NK-92 (cell line): Measurements from ENCODE around the gene HELZ2.
A peak's percentile ranks its signal among the peaks of the same experiment; 100 is the strongest.

Source experiments
- DNase-seq: peaks from one replicate; lab custom pipeline; 2025; ENCODE audit not compliant: unreplicated experiment; lab: John Stamatoyannopoulos, UW

Gene HELZ2

GRCh38 chr20:63553251-63553932 is 20.6 kb downstream of the HELZ2 start:
- peak; percentile 63 for DNase-seq

GRCh38 chr20:63552481-63553249 is 21.4 kb downstream of the HELZ2 start:
- DNase-seq, result no peak

GRCh38 chr20:63551068-63551467 is 23.0 kb downstream of the HELZ2 start:
- DNase-seq, result no peak

DNA sequence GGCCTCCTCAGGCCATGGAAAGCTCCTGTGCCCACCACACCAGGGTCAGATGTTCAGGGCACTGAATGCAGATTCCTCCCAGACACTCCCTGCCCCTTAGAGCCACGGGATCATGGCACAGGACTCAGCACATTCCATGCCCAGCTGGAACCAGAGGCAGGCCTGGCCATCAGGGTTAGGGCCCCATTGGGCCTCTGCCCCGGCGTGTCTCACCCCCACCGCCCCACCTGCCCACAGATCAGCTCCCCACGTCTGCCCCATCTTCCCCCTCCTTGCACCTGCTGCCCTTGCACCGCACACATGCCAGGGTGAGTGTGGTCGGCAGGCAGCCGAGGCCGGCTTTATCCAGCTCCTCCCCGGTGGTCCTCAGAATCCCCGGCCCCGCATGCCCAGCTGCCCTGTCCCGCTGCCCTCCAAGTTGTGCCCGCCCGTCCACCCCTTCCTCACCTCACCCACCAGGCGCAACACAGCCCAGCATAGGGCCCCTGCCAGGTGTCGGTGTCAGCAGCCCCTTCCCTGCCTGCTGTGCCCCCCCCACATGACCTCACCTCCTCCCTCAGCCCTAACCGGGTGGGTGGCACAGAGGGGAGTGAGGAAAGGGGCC is 24.3 kb downstream of the HELZ2 start:
- DNase-seq, result no peak

DNA sequence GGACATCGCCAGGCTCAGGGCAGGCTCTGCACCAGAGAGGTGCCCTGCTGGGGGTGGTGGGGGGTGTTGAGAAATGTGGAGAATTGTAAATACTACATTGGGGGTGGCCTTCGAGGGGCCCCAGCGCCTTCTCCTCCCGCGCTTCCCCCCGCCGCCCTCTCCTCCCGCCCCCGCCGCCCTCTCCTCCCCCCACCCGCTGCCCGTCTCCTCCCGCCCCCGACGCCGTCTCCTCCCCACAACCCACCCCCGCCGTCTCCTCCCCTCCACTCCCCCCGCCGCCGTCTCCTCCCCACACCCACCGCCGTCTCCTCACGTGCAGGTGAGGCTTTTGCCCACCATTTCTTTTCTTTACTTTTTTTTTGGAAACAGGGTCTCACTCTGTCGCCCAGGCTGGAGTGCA is 25.0 kb downstream of the HELZ2 start:
- DNase-seq, result no peak

- DNase-seq, result no peak
These were observed 25.5 kb downstream of the HELZ2 start for GRCh38 chr20:63548542-63548941.

- no peak for DNase-seq
These were observed 26.1 kb downstream of the HELZ2 start, which contains the start of gene SRMS for GRCh38 chr20:63547725-63548480. SRMS (minus strand) TSS chr20:63547749; CDS start chr20:63547463, 286 bp downstream.

- DNase-seq, result no peak
These were observed 26.9 kb downstream of the HELZ2 start for GRCh38 chr20:63546956-63547724.

GRCh38 chr20:63546256-63546955 is 27.6 kb downstream of the HELZ2 start:
- DNase-seq, result no peak

GRCh38 chr20:63545814-63546213 is 28.2 kb downstream of the HELZ2 start:
- no peak for DNase-seq

- DNase-seq, result no peak
These were observed 29.0 kb downstream of the HELZ2 start for GRCh38 chr20:63544958-63545516.

DNA sequence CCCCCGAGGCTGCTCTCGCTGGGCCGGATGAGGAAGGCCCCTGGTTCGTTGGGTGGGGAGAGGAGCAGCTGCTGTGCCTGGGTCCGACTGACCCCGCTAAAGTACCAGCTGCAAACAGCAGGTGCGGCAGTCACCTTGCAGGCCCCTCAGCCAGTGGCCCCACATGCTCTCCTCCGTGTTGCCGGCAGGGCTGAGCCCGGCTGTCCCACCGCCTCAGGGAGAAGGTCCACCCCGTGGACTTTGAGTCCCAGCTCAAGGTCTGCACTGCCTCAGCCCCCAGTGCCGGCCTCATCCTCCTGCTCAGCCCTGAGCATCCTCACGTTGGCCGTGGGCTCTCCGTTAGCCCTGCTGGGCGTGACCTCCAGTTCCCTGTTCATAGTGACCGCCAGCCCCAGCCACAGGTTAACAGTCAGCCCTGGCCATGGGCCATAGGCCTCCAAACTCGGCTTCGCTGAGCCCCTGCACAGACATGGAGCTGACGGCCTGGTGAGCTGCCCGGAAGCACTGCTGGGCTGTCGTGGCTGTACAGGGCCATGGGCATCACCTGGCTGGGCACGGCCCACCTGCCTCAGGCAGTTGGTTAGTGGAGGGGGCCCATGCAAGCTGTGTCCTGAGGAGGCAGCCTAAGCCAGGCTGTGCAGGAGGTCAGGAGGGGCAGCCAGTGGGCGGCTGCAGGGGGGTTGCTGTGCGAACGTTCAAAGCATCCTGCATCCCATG is 29.6 kb downstream of the HELZ2 start:
- no peak for DNase-seq

GRCh38 chr20:63543733-63544132 is 30.3 kb downstream of the HELZ2 start:
- DNase-seq, result no peak

DNA sequence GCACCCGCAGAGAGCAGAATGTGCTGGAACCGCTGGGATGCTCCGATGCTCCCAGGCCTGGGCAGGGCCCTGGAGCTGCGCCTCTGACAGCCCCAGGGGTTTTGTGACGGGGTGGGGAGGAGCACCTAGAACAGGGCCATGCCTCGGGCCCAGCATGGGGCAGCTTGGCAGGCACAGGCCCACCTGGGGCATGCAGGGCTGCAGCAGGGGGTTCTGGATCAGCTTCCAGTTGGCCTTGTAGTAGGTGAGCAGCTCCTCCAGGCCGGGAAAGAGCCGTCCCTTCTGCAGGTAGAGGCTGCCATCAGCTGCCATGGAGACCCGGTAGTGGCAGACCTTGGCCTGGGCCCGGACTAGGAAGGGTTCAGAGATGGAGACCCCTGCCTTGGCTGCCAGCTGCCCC is 30.9 kb downstream of the HELZ2 start:
- no peak for DNase-seq

- DNase-seq, result no peak
These were observed 31.3 kb downstream of the HELZ2 start for GRCh38 chr20:63542696-63543095.

- DNase-seq, result no peak
These were observed 31.9 kb downstream of the HELZ2 start for GRCh38 chr20:63542031-63542559.

DNA sequence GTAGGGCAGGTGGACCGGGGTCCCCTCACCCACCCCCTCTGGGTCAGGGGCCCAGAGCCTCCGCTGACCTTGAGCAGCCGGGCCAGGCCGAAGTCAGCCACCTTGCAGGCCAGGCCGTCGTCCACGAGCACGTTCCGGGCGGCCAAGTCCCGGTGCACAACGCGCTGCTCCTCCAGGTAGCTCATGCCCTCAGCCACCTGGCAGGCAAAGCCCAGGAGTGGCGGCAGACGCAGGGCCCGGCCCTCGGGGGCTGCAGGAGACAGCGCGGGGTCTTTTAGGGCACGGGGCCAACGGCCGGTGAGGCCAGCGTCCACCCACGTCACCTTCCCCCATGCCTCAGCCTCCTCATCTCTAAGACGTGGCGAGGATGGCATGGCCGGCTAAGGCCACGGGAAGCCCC is 32.7 kb downstream of the HELZ2 start:
- no peak for DNase-seq

DNA sequence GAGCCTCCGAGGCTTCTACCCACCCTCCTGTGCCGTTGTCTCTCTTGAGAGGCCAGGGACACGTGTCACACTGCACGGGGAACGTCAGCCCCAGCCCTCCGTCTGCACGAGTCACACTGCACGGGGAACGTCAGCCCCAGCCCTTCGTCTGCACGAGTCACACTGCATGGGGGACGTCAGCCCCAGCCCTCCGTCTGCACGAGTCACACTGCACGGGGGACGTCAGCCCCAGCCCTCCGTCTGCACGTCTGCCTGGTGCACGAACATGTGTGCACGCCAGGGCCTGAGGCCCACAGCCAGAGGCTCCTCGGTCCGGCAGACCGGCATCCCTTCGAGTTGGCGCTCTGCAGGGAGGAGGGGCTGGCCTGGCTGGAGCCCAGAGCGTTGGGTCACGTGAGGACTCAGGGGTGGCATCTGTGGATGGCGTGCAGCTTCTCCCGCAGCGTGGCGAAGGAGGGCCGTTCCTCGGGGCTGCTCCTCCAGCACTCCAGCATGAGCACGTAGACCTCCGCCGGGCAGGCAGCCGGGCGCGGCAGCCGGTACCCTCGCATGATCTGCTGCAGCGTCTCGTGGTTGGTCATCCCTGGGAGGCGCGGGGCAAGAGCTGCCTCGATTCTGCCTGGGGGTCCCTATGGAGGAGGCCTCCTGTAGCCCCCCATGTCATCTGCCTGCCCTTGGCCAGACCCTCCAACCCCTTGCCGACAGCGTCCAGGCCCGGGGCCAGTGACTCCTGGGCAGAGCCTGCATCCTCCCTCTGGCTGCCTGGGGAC is 33.4 kb downstream of the HELZ2 start:
- DNase-seq, result no peak
